Pancreas (tissue), 10 donors: Measurements from ENCODE around the gene LRRC4B. TPM values are rescaled to one million over a fixed set of nuclear protein-coding genes. Genes with fewer than 3 reads are reported as not detected.

ENCODE experiments used
- ATAC-seq, 4 donors: fragments of 200-7000 bp; cut with Tn5 transposase; one replicate each; pipeline versions ENCODE4 v1.8.0 to v1.9.1; 2020; ENCODE audit warnings: mild to moderate bottlenecking in 4 of 4, moderate library complexity in 4 of 4
- DNase-seq, 6 donors: peaks; one replicate each; pipeline ENCODE4 v3.0.0-alpha.2; 2020
- FAIRE-seq: peaks from 2 replicates; lab custom pipeline; 2012; peaks lifted over from hg19 to GRCh38; lab: Jason Lieb, UNC
- H3K27ac ChIP-seq, 4 donors: fragments of 200-600 bp; sonication (generic); 1 replicate in 3 of 4; 2 replicates in 1 of 4; pipeline versions ENCODE4 v1.5.0 to v1.8.0; 2020
- H3K27me3 ChIP-seq, 4 donors: fragments of 200-600 bp; one replicate each; pipeline ENCODE4 v1.8.0; 2021
- H3K36me3 ChIP-seq, 3 donors: fragments of 200-600 bp; sonication (generic) in 1 of 3; one replicate each; pipeline versions ENCODE4 v1.5.0 to v1.8.0; 2020 to 2021
- H3K4me1 ChIP-seq, 3 donors: fragments of 200-600 bp; one replicate each; pipeline ENCODE4 v1.8.0; 2021
- H3K4me3 ChIP-seq, 4 donors: fragments of 200-600 bp; sonication (generic) in 2 of 4; one replicate each; pipeline versions ENCODE4 v1.5.0 to v1.8.0; 2020 to 2021
- H3K9me3 ChIP-seq, 4 donors: fragments of 200-600 bp; one replicate each; pipeline ENCODE4 v1.8.0; 2021
- CTCF ChIP-seq, 4 donors: fragments of 200-600 bp; sonication (generic) in 3 of 4; IDR thresholded peaks; one replicate each; pipeline versions ENCODE4 v1.5.0 to v1.8.0; 2021; ENCODE audit warnings: antibody characterized with exemption in 4 of 4
- WGBS, 2 donors: extraction: QIAGEN DNeasy Blood & Tissue Kit; methylation state at CpG; one replicate each; pipeline ENCODE4 v1.1.7; 2013; 5-methylcytosine and 5-hydroxymethylcytosine counted together
- intact Hi-C, 3 donors: fragments of 100-400 bp; cut with DNase I; formaldehyde crosslinking; loops; one replicate each; pipeline versions ENCODE4 v1.11.1 to v1.14.2; 2022
- polyA plus RNA-seq, 2 donors: library from polyadenylated mRNA; stranded (reverse); fragments of 200-250 nt; gene quantifications; one replicate each; pipeline ENCODE4 v1.2.3, GENCODE V29; 2013
- total RNA-seq, 6 donors: library from RNA; stranded (reverse); fragmentation: NEBNext Ultra II Directional in 4 of 6; extraction: Animal tissue kit (Norgen Biotek cat#: 25700) in 4 of 6; gene quantifications; one replicate each; pipeline versions ENCODE4 v1.2.1 to v1.2.4, GENCODE V29; 2021 to 2023
- donor health status: healthy with polysubstance abuse.
- donor health status: DM: no; HTN: no; CAD: no; lungs with moderate emphysema.
- donor health status: DM: no; HTN: no; CAD: no.
- donor health status: control.
- donor health status: control.
- donor health status: Bipolar disorder and iron deficiency.
- donor health status: DM: yes; HTN: yes; CAD: no.
- donor health status: DM: no; HTN: no; CAD: no.
- donor health status: DM: no; HTN: no; CAD: no.
- donor health status: DM: yes; HTN: yes; CAD: no.

The LRRC4B gene
- total and polyA plus RNA-seq, 8 donors: 0.09 to 2.1 (median 0.50) TPM

DNA sequence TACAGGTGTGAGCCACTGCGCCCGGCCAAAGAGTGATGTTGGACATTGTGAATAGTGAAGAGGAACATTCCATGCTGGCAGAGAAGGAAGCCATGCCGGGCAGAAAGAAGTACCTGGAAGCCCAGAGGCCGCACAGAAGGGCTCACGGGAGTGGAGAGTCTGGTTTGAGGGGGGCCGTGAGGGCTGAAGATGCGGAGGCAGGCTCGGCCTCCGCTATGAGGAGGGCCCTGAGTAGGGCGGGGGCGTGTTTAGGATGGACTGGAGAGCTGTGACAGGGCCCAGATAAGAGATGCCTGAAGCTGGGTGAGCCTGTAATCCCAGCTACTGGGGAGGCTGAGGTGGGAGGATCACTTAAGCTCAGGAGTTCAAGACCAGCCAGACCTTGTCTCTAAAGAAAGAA lies 58.9 kb downstream of the LRRC4B start:
- no peak overlapping the region for H3K4me3 ChIP-seq
- H3K4me1 ChIP-seq: no peaks in the 10 kb centered on the region
- DNase-seq: peak in 2 of 6 donors; percentile 16 to 60
- no peaks in the 10 kb centered on the region for H3K27me3 ChIP-seq
- no peaks in the 10 kb centered on the region for H3K9me3 ChIP-seq
- intact Hi-C loops: no loop called here
- WGBS, 2 donors: 87 to 88% methylated on average over 11 of the region's 11 CpGs
- FAIRE-seq: no peak
- no peaks in the 10 kb centered on the region for H3K36me3 ChIP-seq
- TF ChIP-seq CTCF (IDR thresholded peaks at IDR 0.05): no peak
- H3K27ac ChIP-seq: no peak overlapping the region
- ATAC-seq: no peak

- no peaks in the 10 kb centered on the region for H3K4me1 ChIP-seq
- no peak overlapping the region for H3K27ac ChIP-seq
- WGBS, 2 donors: 96% methylated on average over 3 of the region's 3 CpGs
- FAIRE-seq (no peak), ATAC-seq (no peak), DNase-seq (peak in 2 of 6 donors; percentile 27 to 35)
- no peak for TF ChIP-seq CTCF (IDR thresholded peaks at IDR 0.05)
- H3K36me3 ChIP-seq: no peaks in the 10 kb centered on the region
- H3K4me3 ChIP-seq: no peak overlapping the region
- H3K9me3 ChIP-seq: no peaks in the 10 kb centered on the region
- no peaks in the 10 kb centered on the region for H3K27me3 ChIP-seq
- intact Hi-C loops: no loop called here
Measured at GRCh38 chr19:50508843-50509190, 59.4 kb downstream of the LRRC4B start.

GRCh38 chr19:50507376-50507775 lies 60.9 kb downstream of the LRRC4B start:
- DNase-seq (peak in 1 of 6 donors; percentile 64), FAIRE-seq (no peak), ATAC-seq (no peak)
- no peak for TF ChIP-seq CTCF (IDR thresholded peaks at IDR 0.05)
- WGBS, 2 donors: 92 to 93% methylated on average over 8 of the region's 8 CpGs
- Histone ChIP-seq H3K9me3 (no peaks in the 10 kb centered on the region), H3K4me3 (no peak overlapping the region), H3K4me1 (no peaks in the 10 kb centered on the region), H3K36me3 (no peaks in the 10 kb centered on the region), H3K27ac (no peak overlapping the region), H3K27me3 (no peaks in the 10 kb centered on the region)
- intact Hi-C loops: no loop called here

- no peak for ATAC-seq
- intact Hi-C loops: no loop called here
- DNase-seq: peak in 1 of 6 donors; percentile 30
- H3K27ac ChIP-seq: no peak overlapping the region
- H3K27me3 ChIP-seq: no peaks in the 10 kb centered on the region
- no peak for FAIRE-seq
- TF ChIP-seq CTCF (IDR thresholded peaks at IDR 0.05): no peak
- no peaks in the 10 kb centered on the region for H3K9me3 ChIP-seq
- H3K4me3 ChIP-seq: no peak overlapping the region
- 91 to 94% methylated on average over 7 to 10 of the region's 10 CpGs for WGBS, 2 donors
- no peaks in the 10 kb centered on the region for H3K36me3 ChIP-seq
- H3K4me1 ChIP-seq: no peaks in the 10 kb centered on the region
Measured at GRCh38 chr19:50506700-50507099, 61.5 kb downstream of the LRRC4B start.

DNA sequence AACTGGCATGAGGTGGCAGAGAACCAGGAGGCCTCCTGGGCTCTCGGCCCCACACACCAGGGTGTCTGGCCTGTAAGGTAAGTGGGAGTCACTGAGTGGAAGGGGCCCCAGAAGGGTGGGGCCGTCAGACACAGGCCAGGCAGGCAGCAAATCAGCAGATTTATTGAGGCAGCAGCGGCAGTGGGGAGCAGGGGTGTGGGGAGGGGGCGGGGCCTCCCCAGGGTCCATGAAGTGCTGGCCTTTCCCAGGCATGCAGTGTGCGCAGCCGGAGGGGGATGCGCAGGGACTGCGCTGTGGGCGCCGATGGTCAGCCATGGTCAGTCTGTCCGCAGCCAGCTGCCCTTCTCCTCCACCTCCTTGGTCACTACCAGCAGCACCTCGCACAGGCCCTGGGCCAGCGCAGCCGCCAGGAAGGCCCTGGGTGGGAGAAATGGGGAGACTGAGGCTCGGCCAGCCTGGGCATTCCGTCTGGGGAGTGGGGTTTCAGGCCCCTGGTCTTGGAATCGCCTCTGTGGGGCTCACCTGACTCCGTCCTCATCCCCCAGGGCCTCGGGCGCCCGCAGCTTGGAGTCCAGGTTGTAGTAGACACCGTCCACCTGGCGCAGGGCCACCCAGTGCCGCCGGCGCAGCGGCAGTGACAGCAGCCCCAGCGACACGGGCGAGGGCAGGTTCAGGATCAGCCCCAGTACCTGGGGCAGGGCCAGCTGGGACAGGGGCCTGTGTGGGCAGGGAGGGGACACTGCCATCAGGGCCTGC lies 62.2 kb downstream of the LRRC4B start:
- FAIRE-seq: no peak
- no peaks in the 10 kb centered on the region for H3K9me3 ChIP-seq
- H3K4me3 ChIP-seq: no peak overlapping the region
- H3K36me3 ChIP-seq: no peaks in the 10 kb centered on the region
- no peaks in the 10 kb centered on the region for H3K27me3 ChIP-seq
- H3K27ac ChIP-seq: no peak overlapping the region
- no peaks in the 10 kb centered on the region for H3K4me1 ChIP-seq
- no peak for ATAC-seq
- TF ChIP-seq CTCF (IDR thresholded peaks at IDR 0.05): no peak
- 93 to 96% methylated on average over 27 to 30 of the region's 30 CpGs for WGBS, 2 donors
- intact Hi-C loops: no loop called here
- peak in 1 of 6 donors; percentile 80 for DNase-seq
